Chondrocyte (in vitro differentiated cells): ENCODE measurements around the gene SLC9C2. TPM values are rescaled to one million over a fixed set of nuclear protein-coding genes. Genes with fewer than 3 reads are reported as not detected.
"Not testable (repeated sequence)": the region's sequence is repeated elsewhere in the genome, so short reads cannot be mapped to it uniquely, and the experiment has no call there.

Experiments used
- DNase-seq: peaks from one replicate; pipeline ENCODE4 v3.0.0; 2021; ENCODE audit warnings: mixed read lengths, low spot score
- H3K27ac Mint-ChIP-seq: one replicate; pipeline ENCODE4 v1.8.0; 2021; ENCODE audit warnings: mild to moderate bottlenecking, moderate library complexity, mixed read lengths; ENCODE audit not compliant: unreplicated experiment
- H3K27me3 Mint-ChIP-seq: 2 replicates; pipeline ENCODE4 v1.8.0; 2021; ENCODE audit warnings: low read depth, mixed read lengths
- H3K36me3 Mint-ChIP-seq: 2 replicates; pipeline ENCODE4 v1.8.0; 2021; ENCODE audit warnings: low read depth, mixed read lengths
- H3K4me1 Mint-ChIP-seq: 2 replicates; pipeline ENCODE4 v1.8.0; 2021; ENCODE audit warnings: low read depth, mild to moderate bottlenecking, mixed read lengths
- H3K4me3 Mint-ChIP-seq: one replicate; pipeline ENCODE4 v1.8.0; 2021; ENCODE audit warnings: mild to moderate bottlenecking, moderate library complexity, mixed read lengths; ENCODE audit not compliant: unreplicated experiment
- H3K9me3 Mint-ChIP-seq: 2 replicates; pipeline ENCODE4 v1.8.0; 2021; ENCODE audit warnings: low read depth, mixed read lengths
- total RNA-seq: library from RNA; stranded (reverse); gene quantifications from 3 replicates; pipeline ENCODE4 v1.2.1, GENCODE V29; 2021
- TF ChIP-seq, protein P1 (sequence below): fragments of 200-600 bp; sonication (generic); IDR thresholded peaks from 2 replicates; pipeline ENCODE4 v1.5.0; 2021; ENCODE audit warnings: antibody characterized with exemption, mild to moderate bottlenecking, moderate library complexity

SLC9C2 gene
- total RNA-seq, 1 donor from 2014 or later: not detected

DNA sequence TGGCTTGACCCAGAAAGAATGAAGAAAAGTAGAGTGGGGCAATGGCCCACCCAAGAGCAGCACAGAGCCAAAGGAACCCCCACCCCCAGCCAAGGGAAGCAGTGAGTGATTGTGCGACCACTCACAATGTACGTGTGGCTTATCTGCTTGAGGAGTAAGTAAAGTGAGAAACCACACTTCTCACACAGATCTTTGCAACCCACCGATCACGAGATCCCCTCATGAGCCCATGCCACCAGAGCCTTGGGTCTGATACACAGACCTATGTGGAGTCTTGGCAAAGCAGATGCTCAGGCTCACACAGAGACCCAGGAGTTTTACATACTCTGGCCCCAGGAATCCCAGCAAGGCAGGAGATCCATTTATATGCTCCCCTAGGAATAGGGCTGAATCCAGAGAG is 14.0 kb upstream of the SLC9C2 start:
- no peak overlapping the region for H3K27ac Mint-ChIP-seq
- no peaks in the 10 kb centered on the region for H3K4me1 Mint-ChIP-seq
- H3K27me3 Mint-ChIP-seq: no peaks in the 10 kb centered on the region
- H3K9me3 Mint-ChIP-seq: peaks cover 39% of the 10 kb centered on the region
- TF ChIP-seq, protein P1, sequence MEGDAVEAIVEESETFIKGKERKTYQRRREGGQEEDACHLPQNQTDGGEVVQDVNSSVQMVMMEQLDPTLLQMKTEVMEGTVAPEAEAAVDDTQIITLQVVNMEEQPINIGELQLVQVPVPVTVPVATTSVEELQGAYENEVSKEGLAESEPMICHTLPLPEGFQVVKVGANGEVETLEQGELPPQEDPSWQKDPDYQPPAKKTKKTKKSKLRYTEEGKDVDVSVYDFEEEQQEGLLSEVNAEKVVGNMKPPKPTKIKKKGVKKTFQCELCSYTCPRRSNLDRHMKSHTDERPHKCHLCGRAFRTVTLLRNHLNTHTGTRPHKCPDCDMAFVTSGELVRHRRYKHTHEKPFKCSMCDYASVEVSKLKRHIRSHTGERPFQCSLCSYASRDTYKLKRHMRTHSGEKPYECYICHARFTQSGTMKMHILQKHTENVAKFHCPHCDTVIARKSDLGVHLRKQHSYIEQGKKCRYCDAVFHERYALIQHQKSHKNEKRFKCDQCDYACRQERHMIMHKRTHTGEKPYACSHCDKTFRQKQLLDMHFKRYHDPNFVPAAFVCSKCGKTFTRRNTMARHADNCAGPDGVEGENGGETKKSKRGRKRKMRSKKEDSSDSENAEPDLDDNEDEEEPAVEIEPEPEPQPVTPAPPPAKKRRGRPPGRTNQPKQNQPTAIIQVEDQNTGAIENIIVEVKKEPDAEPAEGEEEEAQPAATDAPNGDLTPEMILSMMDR: no peak
- no peak for DNase-seq
- peaks cover 10% of the 10 kb centered on the region for H3K36me3 Mint-ChIP-seq
- H3K4me3 Mint-ChIP-seq: no peak overlapping the region

DNA sequence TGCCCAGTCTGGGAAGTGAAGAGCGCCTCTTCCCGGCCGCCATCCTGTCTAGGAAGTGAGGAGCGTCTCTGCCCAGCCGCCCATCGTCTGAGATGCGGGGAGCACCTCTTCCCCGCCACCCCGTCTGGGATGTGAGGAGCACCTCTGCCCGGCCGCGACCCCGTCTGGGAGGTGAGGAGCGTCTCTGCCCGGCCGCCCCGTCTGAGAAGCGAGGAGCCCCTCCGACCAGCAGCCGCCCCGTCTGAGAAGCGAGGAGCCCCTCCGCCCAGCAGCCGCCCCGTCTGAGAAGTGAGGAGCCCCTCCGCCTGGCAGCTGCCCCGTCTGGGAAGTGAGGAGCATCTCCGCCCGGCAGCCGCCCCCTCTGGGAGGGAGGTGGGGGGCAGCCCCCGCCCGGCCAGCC is 10.2 kb upstream of the SLC9C2 start:
- H3K27me3 Mint-ChIP-seq, H3K9me3 Mint-ChIP-seq, DNase-seq, H3K36me3 Mint-ChIP-seq, H3K4me1 Mint-ChIP-seq, H3K4me3 Mint-ChIP-seq, H3K27ac Mint-ChIP-seq: not testable (repeated sequence)

DNA sequence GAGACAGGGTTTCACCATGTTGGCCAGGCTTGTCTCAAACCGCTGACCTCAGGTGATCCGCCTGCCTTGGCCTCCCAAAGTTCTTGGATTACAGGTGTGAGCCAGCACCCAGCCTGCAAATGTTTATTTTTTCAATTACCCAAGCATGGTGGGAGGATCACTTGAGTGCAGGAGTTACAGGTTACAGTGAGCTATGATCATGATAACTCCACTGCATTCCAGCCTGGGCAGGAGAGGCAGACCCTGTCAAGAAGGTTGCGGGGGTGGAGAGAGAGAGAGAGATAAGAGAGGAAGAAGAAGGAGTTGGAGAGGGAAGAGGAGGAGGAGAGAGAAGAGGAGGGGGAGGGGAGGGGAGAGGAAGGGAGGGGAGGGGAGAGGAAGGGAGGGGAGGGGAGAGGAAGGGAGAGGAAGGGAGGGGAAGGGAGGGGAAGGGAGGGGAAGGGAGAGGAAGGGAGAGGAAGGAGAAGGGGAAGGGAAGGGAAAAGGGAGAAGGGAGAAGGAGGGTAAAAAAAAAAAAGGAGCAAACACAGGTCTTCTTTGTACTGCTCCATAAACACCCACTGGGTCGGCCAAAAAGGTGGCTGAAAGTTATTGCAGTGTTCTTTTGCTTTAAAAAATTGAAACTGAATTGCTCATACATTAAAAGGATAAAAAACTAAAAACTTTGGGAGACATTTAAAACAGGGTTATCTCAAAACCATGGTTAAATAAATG is 5.8 kb upstream of the SLC9C2 start:
- DNase-seq: no peak
- H3K27ac Mint-ChIP-seq: no peak overlapping the region
- H3K4me1 Mint-ChIP-seq: no peaks in the 10 kb centered on the region
- no peaks in the 10 kb centered on the region for H3K36me3 Mint-ChIP-seq
- peaks cover 10% of the 10 kb centered on the region for H3K27me3 Mint-ChIP-seq
- H3K4me3 Mint-ChIP-seq: no peak overlapping the region
- H3K9me3 Mint-ChIP-seq: no peaks in the 10 kb centered on the region
- TF ChIP-seq, protein P1: no peak

DNA sequence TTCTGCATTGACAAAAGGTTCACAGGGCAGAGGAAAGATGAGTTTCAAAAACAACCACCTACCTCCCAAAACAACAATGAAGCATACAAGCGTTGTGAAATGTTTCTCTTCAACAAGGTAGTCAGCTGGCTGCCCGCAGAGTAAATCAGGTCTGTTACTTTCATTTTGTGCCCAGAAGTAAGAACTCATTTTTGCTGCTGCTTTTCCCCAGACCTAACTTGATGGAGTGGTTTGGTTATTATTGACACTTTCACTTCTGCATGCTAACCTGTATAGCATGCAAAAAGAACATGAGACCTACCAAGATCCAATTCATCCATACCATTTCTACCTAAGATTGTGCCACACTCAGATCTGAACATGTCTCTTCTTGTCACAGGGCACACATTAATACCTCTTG is 1.3 kb downstream of the SLC9C2 start:
- no peak overlapping the region for H3K4me3 Mint-ChIP-seq
- no peaks in the 10 kb centered on the region for H3K36me3 Mint-ChIP-seq
- TF ChIP-seq, protein P1: no peak
- peaks cover 9% of the 10 kb centered on the region for H3K27me3 Mint-ChIP-seq
- H3K9me3 Mint-ChIP-seq: no peaks in the 10 kb centered on the region
- H3K4me1 Mint-ChIP-seq: no peaks in the 10 kb centered on the region
- no peak overlapping the region for H3K27ac Mint-ChIP-seq
- DNase-seq: no peak

DNA sequence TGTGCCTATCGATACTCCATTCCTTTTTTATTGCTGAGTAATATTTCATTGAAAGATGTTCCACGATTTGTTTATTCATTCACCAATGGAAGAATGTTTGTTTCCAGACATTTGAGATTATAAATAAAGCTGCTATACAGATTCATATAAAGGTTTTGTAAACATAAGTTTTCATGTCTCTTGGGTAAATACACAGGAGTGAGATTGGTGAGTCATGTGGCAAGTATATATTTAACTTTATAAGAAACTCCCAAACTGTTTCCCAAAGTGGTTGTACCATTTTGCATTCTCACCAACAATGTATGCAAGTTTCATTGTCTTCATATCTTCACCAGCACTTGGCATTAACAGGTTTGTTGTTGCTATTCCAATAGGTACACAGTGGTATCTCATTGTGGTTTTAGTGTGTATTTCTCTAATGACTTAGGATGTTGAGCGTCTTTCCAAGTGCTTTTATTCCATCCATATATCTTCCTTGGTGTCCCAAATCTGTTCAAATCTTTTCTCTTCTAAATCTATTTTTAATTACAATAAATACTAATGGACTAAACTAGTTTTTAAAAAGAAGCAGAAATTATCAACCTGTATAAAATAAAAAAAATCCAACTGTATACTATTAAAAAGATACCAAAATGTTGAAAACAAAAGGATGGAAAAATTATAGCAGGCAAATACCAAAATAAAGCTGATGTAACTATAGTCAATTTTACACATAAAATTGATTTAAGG is 6.6 kb downstream of the SLC9C2 start:
- H3K9me3 Mint-ChIP-seq: peaks cover 10% of the 10 kb centered on the region
- H3K27me3 Mint-ChIP-seq: peaks cover 9% of the 10 kb centered on the region
- H3K27ac Mint-ChIP-seq: no peak overlapping the region
- H3K36me3 Mint-ChIP-seq: no peaks in the 10 kb centered on the region
- no peaks in the 10 kb centered on the region for H3K4me1 Mint-ChIP-seq
- TF ChIP-seq, protein P1: no peak
- DNase-seq: no peak
- no peak overlapping the region for H3K4me3 Mint-ChIP-seq

DNA sequence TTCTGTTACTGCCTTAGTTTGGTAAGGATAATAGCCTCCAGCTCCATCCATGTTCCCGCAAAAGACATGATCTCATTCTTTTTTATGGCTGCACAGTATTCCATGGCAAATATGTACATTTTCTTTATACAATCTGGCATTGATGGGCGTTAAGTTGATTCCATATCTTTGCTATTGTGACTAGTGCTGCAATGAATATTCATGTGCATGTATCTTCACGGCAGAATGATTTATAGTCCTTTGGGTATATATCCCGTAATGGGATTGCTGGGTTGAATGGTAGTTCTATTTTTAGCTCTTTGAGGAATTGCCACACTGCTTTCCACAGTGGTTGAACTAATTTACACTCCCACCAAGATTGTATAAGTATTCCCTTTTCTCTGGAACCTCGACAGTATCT is 11.7 kb downstream of the SLC9C2 start:
- not testable (repeated sequence) for H3K9me3 Mint-ChIP-seq, H3K27me3 Mint-ChIP-seq, H3K4me1 Mint-ChIP-seq, DNase-seq, H3K36me3 Mint-ChIP-seq, H3K27ac Mint-ChIP-seq, H3K4me3 Mint-ChIP-seq
